ENCODE measurements around the gene CCDC7. TPM values are rescaled to one million over a fixed set of nuclear protein-coding genes. Genes with fewer than 3 reads are reported as not detected.
"Not testable (repeated sequence)": the region's sequence is repeated elsewhere in the genome, so short reads cannot be mapped to it uniquely, and the experiment has no call there.

CCDC7 gene
- total RNA-seq, 1 experiment from 2014 or later = 6.3 TPM

DNA sequence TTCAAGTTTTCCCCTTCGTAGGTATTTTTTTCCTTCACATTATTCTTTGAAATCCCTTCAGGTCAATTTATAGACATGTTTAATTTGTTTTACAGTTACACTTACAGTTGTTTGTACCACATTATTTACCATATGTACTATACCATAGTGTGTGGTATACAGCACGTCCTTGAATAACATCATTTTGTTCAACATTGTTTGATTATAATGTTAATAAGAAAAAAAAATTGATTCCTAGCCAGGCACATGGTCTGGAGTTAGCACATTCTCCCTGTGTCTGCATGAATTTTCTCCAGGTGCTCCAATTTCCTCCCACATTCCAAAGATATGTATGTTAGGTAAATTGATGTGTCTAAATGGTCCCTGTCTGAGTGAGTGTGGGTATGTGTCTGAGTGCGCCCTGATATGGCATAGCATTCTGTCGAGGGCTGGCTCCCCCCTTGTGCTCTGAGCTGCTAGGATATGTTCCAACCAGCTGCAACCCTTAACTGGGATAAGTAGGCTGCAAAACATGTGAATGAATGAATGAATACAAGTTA lies 247.6 kb downstream of the CCDC7 start:
- Mint-ChIP-seq H3K9me3 (ENCODE audit: unreplicated experiment) (peaks cover 5% of the 10 kb centered on the region), H3K4me1 (ENCODE audit: insufficient read depth, unreplicated experiment) (no peaks in the 10 kb centered on the region), H3K27me3 (ENCODE audit: insufficient read depth, unreplicated experiment) (no peaks in the 10 kb centered on the region), H3K36me3 (ENCODE audit: insufficient read depth, unreplicated experiment) (no peaks in the 10 kb centered on the region), H3K27ac (ENCODE audit: low read depth, unreplicated experiment) (no peak overlapping the region), H3K4me3 (ENCODE audit: unreplicated experiment) (no peak overlapping the region)
- POLR2A ChIA-PET = no interaction called here
- intact Hi-C loops (cut with micrococcal nuclease) = no loop called here
- BruUV-seq (replicated peaks) = no TSS peak
- no peak for TF ChIP-seq CTCF (IDR thresholded peaks at IDR 0.05; ENCODE audit: unreplicated experiment)
- CTCF ChIA-PET = no interaction called here
- DNase-seq (ENCODE audit: unreplicated experiment) = no peak

DNA sequence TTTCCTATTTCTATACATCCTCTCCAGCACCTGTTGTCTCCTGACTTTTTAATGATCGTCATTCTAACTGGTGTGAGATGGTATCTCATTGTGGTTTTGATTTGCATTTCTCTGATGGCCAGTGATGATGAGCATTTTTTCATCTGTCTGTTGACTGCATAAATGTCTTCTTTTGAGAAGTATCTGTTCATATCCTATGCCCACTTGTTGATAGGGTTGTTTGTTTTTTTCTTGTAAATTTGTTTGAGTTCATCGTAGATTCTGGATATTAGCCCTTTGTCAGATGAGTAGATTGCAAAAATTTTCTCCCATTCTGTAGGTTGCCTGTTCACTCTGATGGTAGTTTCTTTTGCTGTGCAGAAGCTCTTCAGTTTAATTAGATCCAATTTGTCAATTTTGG lies 253.7 kb downstream of the CCDC7 start:
- H3K4me3 Mint-ChIP-seq (ENCODE audit: unreplicated experiment); H3K27ac Mint-ChIP-seq (ENCODE audit: low read depth, unreplicated experiment); intact Hi-C loops (cut with micrococcal nuclease); CTCF ChIA-PET; H3K36me3 Mint-ChIP-seq (ENCODE audit: insufficient read depth, unreplicated experiment); H3K27me3 Mint-ChIP-seq (ENCODE audit: insufficient read depth, unreplicated experiment); BruUV-seq (replicated peaks); POLR2A ChIA-PET; H3K4me1 Mint-ChIP-seq (ENCODE audit: insufficient read depth, unreplicated experiment); DNase-seq (ENCODE audit: unreplicated experiment): not testable (repeated sequence)
- peaks cover 18% of the 10 kb centered on the region for H3K9me3 Mint-ChIP-seq (ENCODE audit: unreplicated experiment)

- peaks cover 29% of the 10 kb centered on the region for H3K9me3 Mint-ChIP-seq (ENCODE audit: unreplicated experiment)
- no peaks in the 10 kb centered on the region for H3K27me3 Mint-ChIP-seq (ENCODE audit: insufficient read depth, unreplicated experiment)
- no peaks in the 10 kb centered on the region for H3K4me1 Mint-ChIP-seq (ENCODE audit: insufficient read depth, unreplicated experiment)
- H3K4me3 Mint-ChIP-seq (ENCODE audit: unreplicated experiment) = no peak overlapping the region
- H3K27ac Mint-ChIP-seq (ENCODE audit: low read depth, unreplicated experiment) = no peak overlapping the region
- no peaks in the 10 kb centered on the region for H3K36me3 Mint-ChIP-seq (ENCODE audit: insufficient read depth, unreplicated experiment)
- ChIA-PET POLR2A (no interaction called here), CTCF (no interaction called here)
- no TSS peak for BruUV-seq (replicated peaks)
- no peak for TF ChIP-seq CTCF (IDR thresholded peaks at IDR 0.05; ENCODE audit: unreplicated experiment)
- no peak for DNase-seq (ENCODE audit: unreplicated experiment)
- intact Hi-C loops (cut with micrococcal nuclease) = no loop called here
Measured at GRCh38 chr10:32713560-32713959, 267.6 kb downstream of the CCDC7 start.

- intact Hi-C loops (cut with micrococcal nuclease) = no loop called here
- no peak for TF ChIP-seq CTCF (IDR thresholded peaks at IDR 0.05; ENCODE audit: unreplicated experiment)
- CTCF ChIA-PET = no interaction called here
- no TSS peak for BruUV-seq (replicated peaks)
- H3K27ac Mint-ChIP-seq (ENCODE audit: low read depth, unreplicated experiment) = no peak overlapping the region
- H3K4me3 Mint-ChIP-seq (ENCODE audit: unreplicated experiment) = no peak overlapping the region
- H3K27me3 Mint-ChIP-seq (ENCODE audit: insufficient read depth, unreplicated experiment) = no peaks in the 10 kb centered on the region
- POLR2A ChIA-PET = no interaction called here
- H3K4me1 Mint-ChIP-seq (ENCODE audit: insufficient read depth, unreplicated experiment) = no peaks in the 10 kb centered on the region
- DNase-seq (ENCODE audit: unreplicated experiment) = no peak
- no peaks in the 10 kb centered on the region for H3K9me3 Mint-ChIP-seq (ENCODE audit: unreplicated experiment)
- H3K36me3 Mint-ChIP-seq (ENCODE audit: insufficient read depth, unreplicated experiment) = no peaks in the 10 kb centered on the region
Measured at GRCh38 chr10:32731527-32731926, 285.6 kb downstream of the CCDC7 start.

- no peak for DNase-seq (ENCODE audit: unreplicated experiment)
- Mint-ChIP-seq H3K27me3 (ENCODE audit: insufficient read depth, unreplicated experiment) (no peaks in the 10 kb centered on the region), H3K4me3 (ENCODE audit: unreplicated experiment) (no peak overlapping the region), H3K27ac (ENCODE audit: low read depth, unreplicated experiment) (no peak overlapping the region), H3K4me1 (ENCODE audit: insufficient read depth, unreplicated experiment) (no peaks in the 10 kb centered on the region), H3K9me3 (ENCODE audit: unreplicated experiment) (peaks cover 19% of the 10 kb centered on the region), H3K36me3 (ENCODE audit: insufficient read depth, unreplicated experiment) (peaks cover 6% of the 10 kb centered on the region)
- no peak for TF ChIP-seq CTCF (IDR thresholded peaks at IDR 0.05; ENCODE audit: unreplicated experiment)
- intact Hi-C loops (cut with micrococcal nuclease) = no loop called here
- ChIA-PET POLR2A (no interaction called here), CTCF (no interaction called here)
- BruUV-seq (replicated peaks) = no TSS peak
Measured at GRCh38 chr10:32738958-32739357, 293.0 kb downstream of the CCDC7 start.

Measured in MCF 10A (cell line).